Activated naive CD4-positive, alpha-beta T cell treated with anti-CD3 and anti-CD28 coated beads for 36 hours (primary cell): ENCODE measurements around the gene GNAS. TPM values are rescaled to one million over a fixed set of nuclear protein-coding genes. Genes with fewer than 3 reads are reported as not detected.

ENCODE experiments used
- CTCF ChIA-PET: fragments of 350-600 bp; sonication (Branson Sonifier 250); formaldehyde crosslinking; loops from one replicate; lab custom pipeline; 2021; ENCODE audit warnings: antibody characterized with exemption; lab: Charles Lee
- DNase-seq: peaks from one replicate; pipeline ENCODE4 v3.0.0-alpha.2; 2020
- H3K27ac Mint-ChIP-seq: one replicate; pipeline ENCODE4 v1.8.0; 2021; ENCODE audit warnings: mild to moderate bottlenecking, mixed read lengths
- H3K27me3 Mint-ChIP-seq: one replicate; pipeline ENCODE4 v1.8.0; 2021; ENCODE audit warnings: low read depth, mixed read lengths
- H3K36me3 Mint-ChIP-seq: one replicate; pipeline ENCODE4 v1.8.0; 2021; ENCODE audit warnings: low read depth, mixed read lengths
- H3K4me1 Mint-ChIP-seq: one replicate; pipeline ENCODE4 v1.8.0; 2021; ENCODE audit warnings: low read depth, mixed read lengths
- H3K4me3 Mint-ChIP-seq: one replicate; pipeline ENCODE4 v1.8.0; 2021; ENCODE audit warnings: mild to moderate bottlenecking, moderate library complexity, mixed read lengths
- H3K9me3 Mint-ChIP-seq: one replicate; pipeline ENCODE4 v1.8.0; 2021; ENCODE audit warnings: mixed read lengths
- intact Hi-C: fragments of 100-400 bp; cut with micrococcal nuclease; formaldehyde crosslinking; loops from one replicate; pipeline ENCODE4 v1.15.1; 2023
- total RNA-seq, 2 experiments: library from RNA; stranded (reverse); gene quantifications; one replicate each; pipeline ENCODE4 v1.2.3, GENCODE V29; 2021

The GNAS gene
- total RNA-seq, 2 experiments from 2014 or later = 770 to 802 TPM

- no peak overlapping the region for H3K4me3 Mint-ChIP-seq
- CTCF ChIA-PET = interaction anchor here (0.9 to 2.4 kb wide), 4 partner anchors 10 to 631 kb away, joined by 3 to 9 read pairs (median 4); no protein-coding TSS in a partner anchor
- DNase-seq = no peak
- no peak overlapping the region for H3K27ac Mint-ChIP-seq
- H3K36me3 Mint-ChIP-seq = no peaks in the 10 kb centered on the region
- H3K9me3 Mint-ChIP-seq = no peaks in the 10 kb centered on the region
- peaks cover 2% of the 10 kb centered on the region for H3K4me1 Mint-ChIP-seq
- intact Hi-C loops = no loop called here
- peaks cover 8% of the 10 kb centered on the region for H3K27me3 Mint-ChIP-seq
Measured at GRCh38 chr20:58864346-58864745, 11.8 kb downstream of the GNAS start.

- CTCF ChIA-PET = interaction anchor here (2.4 kb wide), 1 partner anchor 342 kb away, joined by 9 read pairs; no protein-coding TSS in a partner anchor
- Mint-ChIP-seq H3K4me1 (peaks cover 6% of the 10 kb centered on the region), H3K27me3 (peaks cover 8% of the 10 kb centered on the region), H3K9me3 (no peaks in the 10 kb centered on the region), H3K36me3 (no peaks in the 10 kb centered on the region), H3K27ac (no peak overlapping the region), H3K4me3 (no peak overlapping the region)
- DNase-seq = no peak
- intact Hi-C loops = loop anchor here (5.0 kb wide), 1 partner anchor 221 kb away; no protein-coding TSS in a partner anchor
Measured at GRCh38 chr20:58865843-58866242, 13.3 kb downstream of the GNAS start.

GRCh38 chr20:58867211-58867610, 14.7 kb downstream of the GNAS start:
- Mint-ChIP-seq H3K9me3 (no peaks in the 10 kb centered on the region), H3K27ac (no peak overlapping the region), H3K4me3 (no peak overlapping the region), H3K27me3 (peaks cover 2% of the 10 kb centered on the region), H3K4me1 (peaks cover 6% of the 10 kb centered on the region), H3K36me3 (no peaks in the 10 kb centered on the region)
- CTCF ChIA-PET = interaction anchor here (0.6 to 1.8 kb wide), 7 partner anchors 12 to 537 kb away, joined by 3 to 4 read pairs (median 3); no protein-coding TSS in a partner anchor
- intact Hi-C loops = loop anchor here (5.0 kb wide), 1 partner anchor 220 kb away; no protein-coding TSS in a partner anchor
- no peak for DNase-seq

GRCh38 chr20:58868795-58869194, 16.3 kb downstream of the GNAS start:
- CTCF ChIA-PET = interaction anchor here (1.9 kb wide), 2 partner anchors 11 to 339 kb away, joined by 7 to 11 read pairs; no protein-coding TSS in a partner anchor
- DNase-seq = peak; percentile 27
- H3K36me3 Mint-ChIP-seq = no peaks in the 10 kb centered on the region
- H3K27me3 Mint-ChIP-seq = no peaks in the 10 kb centered on the region
- H3K27ac Mint-ChIP-seq = no peak overlapping the region
- peaks cover 4% of the 10 kb centered on the region for H3K4me1 Mint-ChIP-seq
- H3K9me3 Mint-ChIP-seq = no peaks in the 10 kb centered on the region
- no peak overlapping the region for H3K4me3 Mint-ChIP-seq
- intact Hi-C loops = loop anchor here (5.0 kb wide), 1 partner anchor 219 kb away; no protein-coding TSS in a partner anchor

- Mint-ChIP-seq H3K4me3 (no peak overlapping the region), H3K9me3 (no peaks in the 10 kb centered on the region), H3K27me3 (no peaks in the 10 kb centered on the region), H3K27ac (no peak overlapping the region), H3K4me1 (peaks cover 4% of the 10 kb centered on the region), H3K36me3 (no peaks in the 10 kb centered on the region)
- DNase-seq = no peak
- CTCF ChIA-PET = interaction anchor here (0.6 to 2.1 kb wide), 14 partner anchors 10 to 603 kb away, joined by 3 to 11 read pairs (median 4); partner anchors contain the start of gene ATP5F1E
- intact Hi-C loops = loop anchor here (1.0 to 5.0 kb wide), 5 partner anchors 218 to 627 kb away; no protein-coding TSS in a partner anchor
Measured at GRCh38 chr20:58869662-58870227, 17.2 kb downstream of the GNAS start.

- Mint-ChIP-seq H3K27me3 (no peaks in the 10 kb centered on the region), H3K4me3 (no peak overlapping the region), H3K9me3 (no peaks in the 10 kb centered on the region), H3K27ac (no peak overlapping the region), H3K4me1 (peaks cover 4% of the 10 kb centered on the region), H3K36me3 (no peaks in the 10 kb centered on the region)
- CTCF ChIA-PET = interaction anchor here (0.6 to 2.1 kb wide), 14 partner anchors 9 to 603 kb away, joined by 3 to 11 read pairs (median 4); partner anchors contain the start of gene ATP5F1E
- DNase-seq = peak; percentile 67
- intact Hi-C loops = loop anchor here (1.0 to 5.0 kb wide), 4 partner anchors 337 to 626 kb away; no protein-coding TSS in a partner anchor
Measured at GRCh38 chr20:58870293-58871014, 17.9 kb downstream of the GNAS start.

- H3K9me3 Mint-ChIP-seq = no peaks in the 10 kb centered on the region
- intact Hi-C loops = loop anchor here (2.0 to 5.0 kb wide), 3 partner anchors 336 to 625 kb away; no protein-coding TSS in a partner anchor
- H3K27me3 Mint-ChIP-seq = no peaks in the 10 kb centered on the region
- no peak overlapping the region for H3K27ac Mint-ChIP-seq
- H3K4me1 Mint-ChIP-seq = peaks cover 4% of the 10 kb centered on the region
- no peak overlapping the region for H3K4me3 Mint-ChIP-seq
- CTCF ChIA-PET = interaction anchor here (1.0 to 2.1 kb wide), 2 partner anchors 15 to 533 kb away, joined by 3 to 8 read pairs; no protein-coding TSS in a partner anchor
- H3K36me3 Mint-ChIP-seq = no peaks in the 10 kb centered on the region
- no peak for DNase-seq
Measured at GRCh38 chr20:58871533-58872102, 19.1 kb downstream of the GNAS start.

GRCh38 chr20:58874469-58874868, 22.0 kb downstream of the GNAS start:
- intact Hi-C loops = loop anchor here (5.0 kb wide), 1 partner anchor 333 kb away; no protein-coding TSS in a partner anchor
- no peak for DNase-seq
- Mint-ChIP-seq H3K9me3 (no peaks in the 10 kb centered on the region), H3K4me3 (no peak overlapping the region), H3K36me3 (no peaks in the 10 kb centered on the region), H3K27me3 (no peaks in the 10 kb centered on the region), H3K27ac (no peak overlapping the region), H3K4me1 (peaks cover 24% of the 10 kb centered on the region)
- CTCF ChIA-PET = interaction anchor here (0.6 to 1.0 kb wide), 5 partner anchors 10 to 736 kb away, joined by 3 to 5 read pairs (median 3); no protein-coding TSS in a partner anchor

GRCh38 chr20:58875111-58875510, 22.6 kb downstream of the GNAS start:
- H3K27me3 Mint-ChIP-seq = no peaks in the 10 kb centered on the region
- H3K4me3 Mint-ChIP-seq = no peak overlapping the region
- peaks cover 27% of the 10 kb centered on the region for H3K4me1 Mint-ChIP-seq
- no peak for DNase-seq
- CTCF ChIA-PET = interaction anchor here (0.9 kb wide), 1 partner anchor 208 kb away, joined by 5 read pairs; no protein-coding TSS in a partner anchor
- no peaks in the 10 kb centered on the region for H3K9me3 Mint-ChIP-seq
- H3K36me3 Mint-ChIP-seq = no peaks in the 10 kb centered on the region
- intact Hi-C loops = no loop called here
- no peak overlapping the region for H3K27ac Mint-ChIP-seq

GRCh38 chr20:58875541-58876134, 23.1 kb downstream of the GNAS start:
- H3K27ac Mint-ChIP-seq = no peak overlapping the region
- no peaks in the 10 kb centered on the region for H3K27me3 Mint-ChIP-seq
- peaks cover 26% of the 10 kb centered on the region for H3K4me1 Mint-ChIP-seq
- CTCF ChIA-PET = interaction anchor here (0.9 to 1.6 kb wide), 2 partner anchors 11 to 208 kb away, joined by 4 to 5 read pairs; no protein-coding TSS in a partner anchor
- no peaks in the 10 kb centered on the region for H3K36me3 Mint-ChIP-seq
- H3K9me3 Mint-ChIP-seq = no peaks in the 10 kb centered on the region
- no peak overlapping the region for H3K4me3 Mint-ChIP-seq
- intact Hi-C loops = no loop called here
- DNase-seq = no peak

- Mint-ChIP-seq H3K9me3 (no peaks in the 10 kb centered on the region), H3K4me1 (peaks cover 26% of the 10 kb centered on the region), H3K27me3 (no peaks in the 10 kb centered on the region), H3K4me3 (no peak overlapping the region), H3K27ac (no peak overlapping the region), H3K36me3 (no peaks in the 10 kb centered on the region)
- DNase-seq = no peak
- intact Hi-C loops = no loop called here
- CTCF ChIA-PET = interaction anchor here (0.7 to 1.6 kb wide), 4 partner anchors 10 to 657 kb away, joined by 3 to 4 read pairs (median 3); no protein-coding TSS in a partner anchor
Measured at GRCh38 chr20:58876437-58876836, 23.9 kb downstream of the GNAS start.
